ENCODE measurements around the gene IFIT2.
"Not testable (repeated sequence)": the region's sequence is repeated elsewhere in the genome, so short reads cannot be mapped to it uniquely, and the experiment has no call there.

DNA sequence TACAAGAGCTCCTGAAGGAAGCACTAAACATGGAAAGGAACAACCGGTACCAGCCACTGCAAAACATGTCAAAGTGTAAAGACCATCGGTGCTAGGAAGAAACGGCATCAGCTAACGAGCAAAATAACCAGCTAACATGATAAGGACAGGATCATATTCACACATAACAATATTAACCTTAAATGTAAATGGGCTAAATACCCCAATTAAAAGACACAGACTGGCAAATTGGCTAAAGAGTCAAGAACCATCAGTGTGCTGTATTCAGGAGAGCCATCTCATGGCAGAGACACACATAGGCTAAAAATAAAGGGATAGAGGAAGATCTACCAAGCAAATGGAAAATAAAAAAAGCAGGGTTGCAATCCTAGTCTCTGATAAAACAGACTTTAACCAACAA, 16.2 kb downstream of the IFIT2 start:
- not testable (repeated sequence) for TF ChIP-seq POLR2A, CTCF (IDR thresholded peaks at IDR 0.05)

All from esophagus squamous epithelium (tissue), 4 donors.